Psoas muscle (tissue), 8 donors: Measurements from ENCODE around the gene ISLR2. TPM values are rescaled to one million over a fixed set of nuclear protein-coding genes. Genes with fewer than 3 reads are reported as not detected.
A peak's percentile ranks its signal among the peaks of the same experiment; 100 is the strongest.

Experiments
- ATAC-seq, 4 donors: fragments of 200-7000 bp; cut with Tn5 transposase; one replicate each; pipeline ENCODE4 v1.9.1; 2020; ENCODE audit warnings: moderate library complexity in 3 of 4, mild to moderate bottlenecking in 2 of 4
- DNase-seq, 2 donors: peaks; one replicate each; pipeline ENCODE4 v3.0.0-alpha.2; 2020
- H3K27ac ChIP-seq: fragments of 200-600 bp; one replicate; pipeline ENCODE4 v1.8.0; 2022
- H3K27me3 ChIP-seq, 3 donors: fragments of 200-600 bp in 1 of 3; one replicate each; pipeline versions ENCODE4 v1.6.1 to v1.8.0; 2013 to 2022; ENCODE audit warnings: low read length in 2 of 3, mild to moderate bottlenecking in 2 of 3, moderate library complexity in 1 of 3; ENCODE audit not compliant: insufficient read depth in 3 of 3
- H3K36me3 ChIP-seq, 2 donors: fragments of 200-600 bp in 1 of 2; one replicate each; pipeline versions ENCODE4 v1.6.1 to v1.8.0; 2013 to 2022; ENCODE audit warnings: low read depth in 1 of 2, mild to moderate bottlenecking in 1 of 2, moderate library complexity in 1 of 2; ENCODE audit not compliant: insufficient read depth in 1 of 2
- H3K4me1 ChIP-seq: fragments of 200-600 bp; one replicate; pipeline ENCODE4 v1.8.0; 2022
- H3K4me3 ChIP-seq: fragments of 200-600 bp; one replicate; pipeline ENCODE4 v1.8.0; 2022; ENCODE audit warnings: mild to moderate bottlenecking
- H3K9me3 ChIP-seq: fragments of 200-600 bp; one replicate; pipeline ENCODE4 v1.8.0; 2022
- WGBS, 3 donors: extraction: QIAGEN DNeasy Blood & Tissue Kit; methylation state at CpG; one replicate each; pipeline versions ENCODE4 v1.1.6 to v1.1.7; 2013; 5-methylcytosine and 5-hydroxymethylcytosine counted together
- intact Hi-C, 2 donors: fragments of 100-400 bp; cut with DNase I; formaldehyde crosslinking; loops; one replicate each; pipeline versions ENCODE4 v1.11.0 to v1.14.2; 2022
- polyA plus RNA-seq, 3 donors: library from polyadenylated mRNA; stranded (reverse); fragments of 200-250 nt; gene quantifications; one replicate each; pipeline ENCODE4 v1.2.3, GENCODE V29; 2013
- total RNA-seq, 4 donors: library from RNA; stranded (reverse); fragmentation: NEBNext Ultra II Directional in 2 of 4; extraction: Animal tissue kit (Norgen Biotek cat#: 25700) in 2 of 4; gene quantifications; one replicate each; pipeline versions ENCODE4 v1.2.1 to v1.2.4, GENCODE V29; 2021 to 2023
- TF ChIP-seq, protein P1 (sequence below): fragments of 200-600 bp; IDR thresholded peaks from one replicate; pipeline ENCODE4 v1.8.0; 2022; ENCODE audit warnings: antibody characterized with exemption
- donor health status: healthy with polysubstance abuse.
- donor health status: DM: no; HTN: no; CAD: no; lungs with moderate emphysema.
- donor health status: Bipolar disorder and iron deficiency.
- donor health status: healthy.
- donor health status: DM: yes; HTN: yes; CAD: no.
- donor health status: DM: no; HTN: no; CAD: no.
- donor health status: DM: no; HTN: no; CAD: no.
- donor health status: DM: yes; HTN: yes; CAD: no.

Gene ISLR2
- total and polyA plus RNA-seq, 7 donors: 1.1 to 2.2 (median 1.4) TPM

- DNase-seq (no peak), ATAC-seq (no peak)
- intact Hi-C loops: loop anchor here in 1 of 2 donors (2.0 kb wide), 1 partner anchor 181 kb away; no protein-coding TSS in a partner anchor
- TF ChIP-seq, protein P1, sequence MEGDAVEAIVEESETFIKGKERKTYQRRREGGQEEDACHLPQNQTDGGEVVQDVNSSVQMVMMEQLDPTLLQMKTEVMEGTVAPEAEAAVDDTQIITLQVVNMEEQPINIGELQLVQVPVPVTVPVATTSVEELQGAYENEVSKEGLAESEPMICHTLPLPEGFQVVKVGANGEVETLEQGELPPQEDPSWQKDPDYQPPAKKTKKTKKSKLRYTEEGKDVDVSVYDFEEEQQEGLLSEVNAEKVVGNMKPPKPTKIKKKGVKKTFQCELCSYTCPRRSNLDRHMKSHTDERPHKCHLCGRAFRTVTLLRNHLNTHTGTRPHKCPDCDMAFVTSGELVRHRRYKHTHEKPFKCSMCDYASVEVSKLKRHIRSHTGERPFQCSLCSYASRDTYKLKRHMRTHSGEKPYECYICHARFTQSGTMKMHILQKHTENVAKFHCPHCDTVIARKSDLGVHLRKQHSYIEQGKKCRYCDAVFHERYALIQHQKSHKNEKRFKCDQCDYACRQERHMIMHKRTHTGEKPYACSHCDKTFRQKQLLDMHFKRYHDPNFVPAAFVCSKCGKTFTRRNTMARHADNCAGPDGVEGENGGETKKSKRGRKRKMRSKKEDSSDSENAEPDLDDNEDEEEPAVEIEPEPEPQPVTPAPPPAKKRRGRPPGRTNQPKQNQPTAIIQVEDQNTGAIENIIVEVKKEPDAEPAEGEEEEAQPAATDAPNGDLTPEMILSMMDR: no peak
- Histone ChIP-seq H3K27ac (no peak overlapping the region), H3K9me3 (no peaks in the 10 kb centered on the region), H3K27me3 (peaks cover 0 to 47% (median 16%) of the 10 kb centered on the region in 3 donors), H3K4me3 (no peak overlapping the region), H3K36me3 (no peaks in the 10 kb centered on the region), H3K4me1 (peaks cover 4% of the 10 kb centered on the region)
- 85 to 91% (median 87%) methylated on average over 3 of the region's 3 CpGs for WGBS, 3 donors
These were observed 6.2 kb upstream of the ISLR2 start for GRCh38 chr15:74124196-74124595.

GRCh38 chr15:74124759-74125158 is 5.6 kb upstream of the ISLR2 start:
- Histone ChIP-seq H3K4me3 (no peak overlapping the region), H3K27ac (no peak overlapping the region), H3K4me1 (peaks cover 4% of the 10 kb centered on the region), H3K36me3 (no peaks in the 10 kb centered on the region), H3K27me3 (peaks cover 0 to 52% (median 21%) of the 10 kb centered on the region in 3 donors), H3K9me3 (no peaks in the 10 kb centered on the region)
- TF ChIP-seq, protein P1: no peak
- DNase-seq (no peak), ATAC-seq (no peak)
- WGBS, 3 donors: 36 to 39% (median 36%) methylated on average over 7 of the region's 7 CpGs
- intact Hi-C loops: loop anchor here in 1 of 2 donors (2.0 to 5.0 kb wide), 2 partner anchors 180 to 198 kb away; no protein-coding TSS in a partner anchor

- DNase-seq: peak; percentile 91 to 92
- intact Hi-C loops: loop anchor here (1.0 to 5.0 kb wide), 3 partner anchors 180 to 195 kb away; no protein-coding TSS in a partner anchor
- no peaks in the 10 kb centered on the region for H3K9me3 ChIP-seq
- ATAC-seq: peak; percentile 93 to 96 (median 96)
- peaks cover 4% of the 10 kb centered on the region for H3K4me1 ChIP-seq
- H3K27ac ChIP-seq: no peak overlapping the region
- H3K36me3 ChIP-seq: no peaks in the 10 kb centered on the region
- TF ChIP-seq, protein P1: peak; percentile 99
- peak overlapping the region; percentile 56 for H3K4me3 ChIP-seq
- H3K27me3 ChIP-seq: peaks cover 0 to 72% (median 37%) of the 10 kb centered on the region in 3 donors
- WGBS, 3 donors: 8 to 9% (median 9%) methylated on average over 44 of the region's 44 CpGs
These were observed 3.0 kb upstream of the ISLR2 start for GRCh38 chr15:74127255-74127953.

DNA sequence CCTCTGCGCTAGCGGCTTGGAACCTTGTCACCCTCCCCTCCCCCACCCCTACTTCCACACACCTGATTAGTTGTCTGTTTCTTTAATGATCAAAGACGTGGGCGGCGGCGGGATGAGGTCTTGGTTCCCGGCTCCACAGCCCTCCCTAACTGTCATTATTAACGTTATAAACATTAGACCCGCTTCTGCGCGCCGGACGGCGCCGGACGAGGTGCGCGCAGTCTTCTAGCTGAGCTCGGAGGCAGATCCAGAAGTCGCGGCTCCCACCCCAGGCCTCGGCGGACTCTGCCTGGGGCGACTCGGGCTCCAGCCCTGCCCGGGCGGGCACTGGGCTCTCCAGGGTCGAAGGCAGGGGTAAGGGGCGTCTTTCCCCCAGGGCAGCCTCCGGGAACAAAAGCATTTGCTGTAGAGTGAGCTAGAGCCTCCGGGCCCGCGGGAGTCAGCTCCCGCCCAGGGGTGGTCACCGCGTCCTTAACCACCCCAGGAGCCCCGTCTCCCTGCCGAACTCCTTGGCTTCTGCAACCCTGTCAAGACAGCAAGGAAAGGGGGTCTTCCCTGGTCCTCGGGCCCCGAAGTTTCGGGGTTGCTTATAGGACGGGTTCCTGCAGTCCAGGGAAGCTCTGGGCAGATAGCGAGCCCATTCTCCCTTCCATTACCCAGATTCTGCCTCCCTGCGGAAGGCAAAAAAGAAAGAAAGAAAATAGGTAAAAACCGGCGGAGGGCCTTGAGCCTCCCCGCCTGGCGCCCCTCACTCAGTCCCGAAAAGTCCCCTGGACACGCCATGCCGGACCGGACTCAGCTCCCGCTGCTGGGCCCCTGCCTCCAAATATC is 2.2 kb upstream of the ISLR2 start:
- peak; percentile 23 to 43 (median 30) for ATAC-seq
- WGBS, 3 donors: 7 to 10% (median 8%) methylated on average over 52 to 53 of the region's 53 CpGs
- H3K4me1 ChIP-seq: peaks cover 4% of the 10 kb centered on the region
- TF ChIP-seq, protein P1: no peak
- peak overlapping the region; percentile 10 for H3K27ac ChIP-seq
- H3K36me3 ChIP-seq: no peaks in the 10 kb centered on the region
- DNase-seq: peak; percentile 26 to 59
- H3K27me3 ChIP-seq: peaks cover 0 to 80% (median 44%) of the 10 kb centered on the region in 3 donors
- peak overlapping the region; percentile 56 for H3K4me3 ChIP-seq
- H3K9me3 ChIP-seq: no peaks in the 10 kb centered on the region
- intact Hi-C loops: loop anchor here (1.0 to 5.0 kb wide), 3 partner anchors 179 to 194 kb away; no protein-coding TSS in a partner anchor
